ENCODE results near the gene FMN1. TPM values are rescaled to one million over a fixed set of nuclear protein-coding genes. Genes with fewer than 3 reads are reported as not detected.

Gene FMN1
- total RNA-seq, 1 experiment from 2014 or later: 4.5 TPM

DNA sequence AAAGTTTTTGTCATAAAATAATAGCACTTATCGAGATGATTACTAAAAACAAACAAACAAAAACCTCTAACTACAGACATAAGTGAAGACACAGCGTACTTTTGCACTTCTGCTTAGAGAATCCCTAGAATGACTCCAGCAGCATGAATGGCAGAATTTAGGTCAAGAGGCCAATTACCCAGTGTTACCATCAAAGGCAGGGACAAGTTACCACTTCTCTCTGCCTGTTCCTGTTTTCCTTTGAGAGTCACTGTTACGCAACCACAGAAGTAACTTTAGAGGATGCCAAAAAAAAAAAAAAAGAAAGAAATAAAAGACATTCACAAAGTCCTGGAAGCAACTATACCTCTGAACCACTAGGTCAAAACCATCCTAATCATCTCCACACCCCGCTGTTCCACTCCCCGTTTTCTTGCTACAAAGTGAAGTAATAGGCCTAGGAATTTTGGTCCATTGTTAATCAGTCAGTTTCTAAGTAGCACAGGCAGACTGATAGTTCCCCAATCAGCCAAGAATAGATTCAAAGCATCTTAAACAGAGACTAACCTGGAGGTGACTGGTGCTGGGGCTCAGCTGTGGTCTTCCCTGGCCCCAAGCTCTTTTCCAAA, 41.9 kb downstream of the FMN1 start (continued):
- TF ChIP-seq NR1H2 (CRISPR knock-in tag; IDR thresholded peaks at IDR 0.05) (no peak), ZNF317 (CRISPR knock-in tag; IDR thresholded peaks at IDR 0.05; ENCODE audit: borderline replicate concordance, low read depth) (no peak), IRF2 (CRISPR knock-in tag; IDR thresholded peaks at IDR 0.05; ENCODE audit: borderline replicate concordance, low read depth) (no peak)
- TF ChIP-seq, protein P1, sequence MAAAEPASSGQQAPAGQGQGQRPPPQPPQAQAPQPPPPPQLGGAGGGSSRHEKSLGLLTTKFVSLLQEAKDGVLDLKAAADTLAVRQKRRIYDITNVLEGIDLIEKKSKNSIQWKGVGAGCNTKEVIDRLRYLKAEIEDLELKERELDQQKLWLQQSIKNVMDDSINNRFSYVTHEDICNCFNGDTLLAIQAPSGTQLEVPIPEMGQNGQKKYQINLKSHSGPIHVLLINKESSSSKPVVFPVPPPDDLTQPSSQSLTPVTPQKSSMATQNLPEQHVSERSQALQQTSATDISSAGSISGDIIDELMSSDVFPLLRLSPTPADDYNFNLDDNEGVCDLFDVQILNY (CRISPR knock-in tag; IDR thresholded peaks at IDR 0.05): no peak
- TF ChIP-seq, protein P2, sequence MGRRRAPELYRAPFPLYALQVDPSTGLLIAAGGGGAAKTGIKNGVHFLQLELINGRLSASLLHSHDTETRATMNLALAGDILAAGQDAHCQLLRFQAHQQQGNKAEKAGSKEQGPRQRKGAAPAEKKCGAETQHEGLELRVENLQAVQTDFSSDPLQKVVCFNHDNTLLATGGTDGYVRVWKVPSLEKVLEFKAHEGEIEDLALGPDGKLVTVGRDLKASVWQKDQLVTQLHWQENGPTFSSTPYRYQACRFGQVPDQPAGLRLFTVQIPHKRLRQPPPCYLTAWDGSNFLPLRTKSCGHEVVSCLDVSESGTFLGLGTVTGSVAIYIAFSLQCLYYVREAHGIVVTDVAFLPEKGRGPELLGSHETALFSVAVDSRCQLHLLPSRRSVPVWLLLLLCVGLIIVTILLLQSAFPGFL (CRISPR knock-in tag; IDR thresholded peaks at IDR 0.05; ENCODE audit: borderline replicate concordance): no peak
- TF ChIP-seq, protein P3, sequence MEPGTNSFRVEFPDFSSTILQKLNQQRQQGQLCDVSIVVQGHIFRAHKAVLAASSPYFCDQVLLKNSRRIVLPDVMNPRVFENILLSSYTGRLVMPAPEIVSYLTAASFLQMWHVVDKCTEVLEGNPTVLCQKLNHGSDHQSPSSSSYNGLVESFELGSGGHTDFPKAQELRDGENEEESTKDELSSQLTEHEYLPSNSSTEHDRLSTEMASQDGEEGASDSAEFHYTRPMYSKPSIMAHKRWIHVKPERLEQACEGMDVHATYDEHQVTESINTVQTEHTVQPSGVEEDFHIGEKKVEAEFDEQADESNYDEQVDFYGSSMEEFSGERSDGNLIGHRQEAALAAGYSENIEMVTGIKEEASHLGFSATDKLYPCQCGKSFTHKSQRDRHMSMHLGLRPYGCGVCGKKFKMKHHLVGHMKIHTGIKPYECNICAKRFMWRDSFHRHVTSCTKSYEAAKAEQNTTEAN (CRISPR knock-in tag; IDR thresholded peaks at IDR 0.05): no peak
- TF ChIP-seq, protein P4, sequence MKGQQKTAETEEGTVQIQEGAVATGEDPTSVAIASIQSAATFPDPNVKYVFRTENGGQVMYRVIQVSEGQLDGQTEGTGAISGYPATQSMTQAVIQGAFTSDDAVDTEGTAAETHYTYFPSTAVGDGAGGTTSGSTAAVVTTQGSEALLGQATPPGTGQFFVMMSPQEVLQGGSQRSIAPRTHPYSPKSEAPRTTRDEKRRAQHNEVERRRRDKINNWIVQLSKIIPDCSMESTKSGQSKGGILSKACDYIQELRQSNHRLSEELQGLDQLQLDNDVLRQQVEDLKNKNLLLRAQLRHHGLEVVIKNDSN (CRISPR knock-in tag; IDR thresholded peaks at IDR 0.05): no peak
- TF ChIP-seq, protein P5, sequence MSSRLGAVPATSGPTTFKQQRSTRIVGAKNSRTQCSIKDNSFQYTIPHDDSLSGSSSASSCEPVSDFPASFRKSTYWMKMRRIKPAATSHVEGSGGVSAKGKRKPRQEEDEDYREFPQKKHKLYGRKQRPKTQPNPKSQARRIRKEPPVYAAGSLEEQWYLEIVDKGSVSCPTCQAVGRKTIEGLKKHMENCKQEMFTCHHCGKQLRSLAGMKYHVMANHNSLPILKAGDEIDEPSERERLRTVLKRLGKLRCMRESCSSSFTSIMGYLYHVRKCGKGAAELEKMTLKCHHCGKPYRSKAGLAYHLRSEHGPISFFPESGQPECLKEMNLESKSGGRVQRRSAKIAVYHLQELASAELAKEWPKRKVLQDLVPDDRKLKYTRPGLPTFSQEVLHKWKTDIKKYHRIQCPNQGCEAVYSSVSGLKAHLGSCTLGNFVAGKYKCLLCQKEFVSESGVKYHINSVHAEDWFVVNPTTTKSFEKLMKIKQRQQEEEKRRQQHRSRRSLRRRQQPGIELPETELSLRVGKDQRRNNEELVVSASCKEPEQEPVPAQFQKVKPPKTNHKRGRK (CRISPR knock-in tag; IDR thresholded peaks at IDR 0.05; ENCODE audit: borderline replicate concordance): no peak
- TF ChIP-seq, protein P6, sequence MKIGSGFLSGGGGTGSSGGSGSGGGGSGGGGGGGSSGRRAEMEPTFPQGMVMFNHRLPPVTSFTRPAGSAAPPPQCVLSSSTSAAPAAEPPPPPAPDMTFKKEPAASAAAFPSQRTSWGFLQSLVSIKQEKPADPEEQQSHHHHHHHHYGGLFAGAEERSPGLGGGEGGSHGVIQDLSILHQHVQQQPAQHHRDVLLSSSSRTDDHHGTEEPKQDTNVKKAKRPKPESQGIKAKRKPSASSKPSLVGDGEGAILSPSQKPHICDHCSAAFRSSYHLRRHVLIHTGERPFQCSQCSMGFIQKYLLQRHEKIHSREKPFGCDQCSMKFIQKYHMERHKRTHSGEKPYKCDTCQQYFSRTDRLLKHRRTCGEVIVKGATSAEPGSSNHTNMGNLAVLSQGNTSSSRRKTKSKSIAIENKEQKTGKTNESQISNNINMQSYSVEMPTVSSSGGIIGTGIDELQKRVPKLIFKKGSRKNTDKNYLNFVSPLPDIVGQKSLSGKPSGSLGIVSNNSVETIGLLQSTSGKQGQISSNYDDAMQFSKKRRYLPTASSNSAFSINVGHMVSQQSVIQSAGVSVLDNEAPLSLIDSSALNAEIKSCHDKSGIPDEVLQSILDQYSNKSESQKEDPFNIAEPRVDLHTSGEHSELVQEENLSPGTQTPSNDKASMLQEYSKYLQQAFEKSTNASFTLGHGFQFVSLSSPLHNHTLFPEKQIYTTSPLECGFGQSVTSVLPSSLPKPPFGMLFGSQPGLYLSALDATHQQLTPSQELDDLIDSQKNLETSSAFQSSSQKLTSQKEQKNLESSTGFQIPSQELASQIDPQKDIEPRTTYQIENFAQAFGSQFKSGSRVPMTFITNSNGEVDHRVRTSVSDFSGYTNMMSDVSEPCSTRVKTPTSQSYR (CRISPR knock-in tag; IDR thresholded peaks at IDR 0.05): no peak
- TF ChIP-seq, protein P7, sequence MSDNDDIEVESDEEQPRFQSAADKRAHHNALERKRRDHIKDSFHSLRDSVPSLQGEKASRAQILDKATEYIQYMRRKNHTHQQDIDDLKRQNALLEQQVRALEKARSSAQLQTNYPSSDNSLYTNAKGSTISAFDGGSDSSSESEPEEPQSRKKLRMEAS (CRISPR knock-in tag; IDR thresholded peaks at IDR 0.05): no peak

DNA sequence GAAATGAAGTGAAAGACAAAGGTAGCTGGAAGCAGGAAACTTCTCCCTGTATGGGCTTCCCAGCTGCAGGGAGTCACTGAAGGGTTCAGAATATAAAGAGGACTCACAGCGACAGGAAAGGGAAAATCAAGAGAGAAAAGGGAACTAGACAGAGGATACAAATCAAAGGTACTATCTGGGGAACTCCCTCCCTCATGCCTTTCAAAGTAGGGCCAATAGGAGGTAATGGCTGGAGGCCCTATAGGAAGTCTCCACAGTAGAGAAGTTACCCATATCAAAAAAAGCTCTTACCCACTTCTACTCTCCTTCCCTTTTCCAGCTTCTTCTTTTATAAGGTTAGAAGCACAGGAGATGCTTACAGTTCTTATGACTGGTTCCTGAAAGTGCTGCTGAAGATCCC, 43.5 kb downstream of the FMN1 start:
- peak; percentile 53 for ATAC-seq
- DNase-seq (ENCODE audit: low spot score): no peak
- no peak overlapping the region for H3K27ac Mint-ChIP-seq
- ChIA-PET POLR2A (no interaction called here), CTCF (interaction anchor here (0.6 to 1.2 kb wide), 3 partner anchors 11 to 550 kb away, joined by 3 to 4 read pairs (median 4); no protein-coding TSS in a partner anchor)
- H3K36me3 Mint-ChIP-seq: no peaks in the 10 kb centered on the region
- peaks cover 40% of the 10 kb centered on the region for H3K4me1 Mint-ChIP-seq
- H3K9me3 Mint-ChIP-seq: no peaks in the 10 kb centered on the region
- no peaks in the 10 kb centered on the region for H3K27me3 Mint-ChIP-seq (ENCODE audit: low read depth)
- no peak overlapping the region for H3K4me3 Mint-ChIP-seq
- TF ChIP-seq ZNF396 (CRISPR knock-in tag; IDR thresholded peaks at IDR 0.05; ENCODE audit: borderline replicate concordance) (no peak), EMX1 (CRISPR knock-in tag; IDR thresholded peaks at IDR 0.05) (no peak)
- TF ChIP-seq, protein P8, sequence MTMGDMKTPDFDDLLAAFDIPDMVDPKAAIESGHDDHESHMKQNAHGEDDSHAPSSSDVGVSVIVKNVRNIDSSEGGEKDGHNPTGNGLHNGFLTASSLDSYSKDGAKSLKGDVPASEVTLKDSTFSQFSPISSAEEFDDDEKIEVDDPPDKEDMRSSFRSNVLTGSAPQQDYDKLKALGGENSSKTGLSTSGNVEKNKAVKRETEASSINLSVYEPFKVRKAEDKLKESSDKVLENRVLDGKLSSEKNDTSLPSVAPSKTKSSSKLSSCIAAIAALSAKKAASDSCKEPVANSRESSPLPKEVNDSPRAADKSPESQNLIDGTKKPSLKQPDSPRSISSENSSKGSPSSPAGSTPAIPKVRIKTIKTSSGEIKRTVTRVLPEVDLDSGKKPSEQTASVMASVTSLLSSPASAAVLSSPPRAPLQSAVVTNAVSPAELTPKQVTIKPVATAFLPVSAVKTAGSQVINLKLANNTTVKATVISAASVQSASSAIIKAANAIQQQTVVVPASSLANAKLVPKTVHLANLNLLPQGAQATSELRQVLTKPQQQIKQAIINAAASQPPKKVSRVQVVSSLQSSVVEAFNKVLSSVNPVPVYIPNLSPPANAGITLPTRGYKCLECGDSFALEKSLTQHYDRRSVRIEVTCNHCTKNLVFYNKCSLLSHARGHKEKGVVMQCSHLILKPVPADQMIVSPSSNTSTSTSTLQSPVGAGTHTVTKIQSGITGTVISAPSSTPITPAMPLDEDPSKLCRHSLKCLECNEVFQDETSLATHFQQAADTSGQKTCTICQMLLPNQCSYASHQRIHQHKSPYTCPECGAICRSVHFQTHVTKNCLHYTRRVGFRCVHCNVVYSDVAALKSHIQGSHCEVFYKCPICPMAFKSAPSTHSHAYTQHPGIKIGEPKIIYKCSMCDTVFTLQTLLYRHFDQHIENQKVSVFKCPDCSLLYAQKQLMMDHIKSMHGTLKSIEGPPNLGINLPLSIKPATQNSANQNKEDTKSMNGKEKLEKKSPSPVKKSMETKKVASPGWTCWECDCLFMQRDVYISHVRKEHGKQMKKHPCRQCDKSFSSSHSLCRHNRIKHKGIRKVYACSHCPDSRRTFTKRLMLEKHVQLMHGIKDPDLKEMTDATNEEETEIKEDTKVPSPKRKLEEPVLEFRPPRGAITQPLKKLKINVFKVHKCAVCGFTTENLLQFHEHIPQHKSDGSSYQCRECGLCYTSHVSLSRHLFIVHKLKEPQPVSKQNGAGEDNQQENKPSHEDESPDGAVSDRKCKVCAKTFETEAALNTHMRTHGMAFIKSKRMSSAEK (CRISPR knock-in tag; IDR thresholded peaks at IDR 0.05; ENCODE audit: borderline replicate concordance): no peak
- TF ChIP-seq, protein P3 (CRISPR knock-in tag; IDR thresholded peaks at IDR 0.05): no peak
- TF ChIP-seq, protein P9, sequence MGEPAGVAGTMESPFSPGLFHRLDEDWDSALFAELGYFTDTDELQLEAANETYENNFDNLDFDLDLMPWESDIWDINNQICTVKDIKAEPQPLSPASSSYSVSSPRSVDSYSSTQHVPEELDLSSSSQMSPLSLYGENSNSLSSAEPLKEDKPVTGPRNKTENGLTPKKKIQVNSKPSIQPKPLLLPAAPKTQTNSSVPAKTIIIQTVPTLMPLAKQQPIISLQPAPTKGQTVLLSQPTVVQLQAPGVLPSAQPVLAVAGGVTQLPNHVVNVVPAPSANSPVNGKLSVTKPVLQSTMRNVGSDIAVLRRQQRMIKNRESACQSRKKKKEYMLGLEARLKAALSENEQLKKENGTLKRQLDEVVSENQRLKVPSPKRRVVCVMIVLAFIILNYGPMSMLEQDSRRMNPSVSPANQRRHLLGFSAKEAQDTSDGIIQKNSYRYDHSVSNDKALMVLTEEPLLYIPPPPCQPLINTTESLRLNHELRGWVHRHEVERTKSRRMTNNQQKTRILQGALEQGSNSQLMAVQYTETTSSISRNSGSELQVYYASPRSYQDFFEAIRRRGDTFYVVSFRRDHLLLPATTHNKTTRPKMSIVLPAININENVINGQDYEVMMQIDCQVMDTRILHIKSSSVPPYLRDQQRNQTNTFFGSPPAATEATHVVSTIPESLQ (CRISPR knock-in tag; IDR thresholded peaks at IDR 0.05): no peak
- TF ChIP-seq, protein P10, sequence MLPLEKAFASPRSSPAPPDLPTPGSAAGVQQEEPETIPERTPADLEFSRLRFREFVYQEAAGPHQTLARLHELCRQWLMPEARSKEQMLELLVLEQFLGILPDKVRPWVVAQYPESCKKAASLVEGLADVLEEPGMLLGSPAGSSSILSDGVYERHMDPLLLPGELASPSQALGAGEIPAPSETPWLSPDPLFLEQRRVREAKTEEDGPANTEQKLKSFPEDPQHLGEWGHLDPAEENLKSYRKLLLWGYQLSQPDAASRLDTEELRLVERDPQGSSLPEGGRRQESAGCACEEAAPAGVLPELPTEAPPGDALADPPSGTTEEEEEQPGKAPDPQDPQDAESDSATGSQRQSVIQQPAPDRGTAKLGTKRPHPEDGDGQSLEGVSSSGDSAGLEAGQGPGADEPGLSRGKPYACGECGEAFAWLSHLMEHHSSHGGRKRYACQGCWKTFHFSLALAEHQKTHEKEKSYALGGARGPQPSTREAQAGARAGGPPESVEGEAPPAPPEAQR (CRISPR knock-in tag; IDR thresholded peaks at IDR 0.05): no peak
